ENCODE data around the gene ANGPTL2.

The ANGPTL2 gene

GRCh38 chr9:127093319-127094020 is 29.0 kb downstream of the ANGPTL2 start:
- no peak for DNase-seq (ENCODE audit: low read depth)

GRCh38 chr9:127092041-127092608 is 30.3 kb downstream of the ANGPTL2 start:
- no peak for DNase-seq (ENCODE audit: low read depth)

GRCh38 chr9:127091526-127091925 is 30.9 kb downstream of the ANGPTL2 start:
- no peak for DNase-seq (ENCODE audit: low read depth)

GRCh38 chr9:127090341-127090985 is 32.0 kb downstream of the ANGPTL2 start:
- no peak for DNase-seq (ENCODE audit: low read depth)

GRCh38 chr9:127089631-127090081 is 32.8 kb downstream of the ANGPTL2 start:
- DNase-seq (ENCODE audit: low read depth): no peak

- no peak for DNase-seq (ENCODE audit: low read depth)
Measured at GRCh38 chr9:127088724-127089615, 33.5 kb downstream of the ANGPTL2 start.

- DNase-seq (ENCODE audit: low read depth): no peak
Measured at GRCh38 chr9:127087836-127088235, 34.6 kb downstream of the ANGPTL2 start.

- DNase-seq (ENCODE audit: low read depth): no peak
Measured at GRCh38 chr9:127087411-127087810, 35.0 kb downstream of the ANGPTL2 start.

GRCh38 chr9:127086771-127087170 is 35.7 kb downstream of the ANGPTL2 start:
- no peak for DNase-seq (ENCODE audit: low read depth)

- no peak for DNase-seq (ENCODE audit: low read depth)
Measured at GRCh38 chr9:127085186-127085585, 37.2 kb downstream of the ANGPTL2 start.

- no peak for DNase-seq (ENCODE audit: low read depth)
Measured at GRCh38 chr9:127084076-127085039, 38.1 kb downstream of the ANGPTL2 start.

- no peak for DNase-seq (ENCODE audit: low read depth)
Measured at GRCh38 chr9:127083138-127083980, 39.1 kb downstream of the ANGPTL2 start.

- DNase-seq (ENCODE audit: low read depth): no peak
Measured at GRCh38 chr9:127081250-127082185, 40.9 kb downstream of the ANGPTL2 start.

GRCh38 chr9:127079446-127080140 is 42.8 kb downstream of the ANGPTL2 start:
- no peak for DNase-seq (ENCODE audit: low read depth)

GRCh38 chr9:127078988-127079387 is 43.4 kb downstream of the ANGPTL2 start:
- DNase-seq (ENCODE audit: low read depth): no peak

GRCh38 chr9:127078336-127078735 is 44.1 kb downstream of the ANGPTL2 start:
- DNase-seq (ENCODE audit: low read depth): no peak

GRCh38 chr9:127077644-127077946 is 44.8 kb downstream of the ANGPTL2 start:
- DNase-seq (ENCODE audit: low read depth): no peak

- no peak for DNase-seq (ENCODE audit: low read depth)
Measured at GRCh38 chr9:127076860-127077643, 45.4 kb downstream of the ANGPTL2 start.
